Smooth muscle cell of the brain vasculature (primary cell): ENCODE data around the gene ISG20.
A peak's percentile ranks its signal among the peaks of the same experiment; 100 is the strongest.

ENCODE experiments used
- DNase-seq: peaks from one replicate; pipeline ENCODE4 v3.0.0-alpha.2; 2012; ENCODE audit warnings: low read depth, low spot score

ISG20 gene

GRCh38 chr15:88684345-88684744, 45.5 kb downstream of the ISG20 start:
- DNase-seq: no peak

GRCh38 chr15:88686166-88686565, 47.4 kb downstream of the ISG20 start:
- no peak for DNase-seq

GRCh38 chr15:88688394-88688933, 49.6 kb downstream of the ISG20 start:
- DNase-seq: no peak

- DNase-seq: no peak
Measured at GRCh38 chr15:88690331-88690730, 51.5 kb downstream of the ISG20 start.

- no peak for DNase-seq
Measured at GRCh38 chr15:88693191-88693590, 54.4 kb downstream of the ISG20 start.

GRCh38 chr15:88695101-88695500, 56.3 kb downstream of the ISG20 start:
- no peak for DNase-seq

- no peak for DNase-seq
Measured at GRCh38 chr15:88695691-88696251, 57.0 kb downstream of the ISG20 start.

- DNase-seq: no peak
Measured at GRCh38 chr15:88696254-88696653, 57.4 kb downstream of the ISG20 start.

- DNase-seq: no peak
Measured at GRCh38 chr15:88697276-88697675, 58.5 kb downstream of the ISG20 start.

- DNase-seq: no peak
Measured at GRCh38 chr15:88699861-88700260, 61.0 kb downstream of the ISG20 start.

- DNase-seq: no peak
Measured at GRCh38 chr15:88700716-88701115, 61.9 kb downstream of the ISG20 start.

GRCh38 chr15:88701561-88702095, 62.8 kb downstream of the ISG20 start:
- DNase-seq: no peak

GRCh38 chr15:88702983-88703382, 64.2 kb downstream of the ISG20 start:
- DNase-seq: no peak

GRCh38 chr15:88703533-88703932, 64.7 kb downstream of the ISG20 start:
- no peak for DNase-seq

GRCh38 chr15:88704791-88705768, 66.3 kb downstream of the ISG20 start:
- peak; percentile 3 for DNase-seq

- DNase-seq: no peak
Measured at GRCh38 chr15:88705769-88706165, 67.0 kb downstream of the ISG20 start.
